SK-N-SH (cell line): ENCODE results near the gene BCAS3.

ENCODE experiments used
- CHD2 ChIP-seq: fragments of 150-350 bp; IDR thresholded peaks from 2 replicates; pipeline ENCODE4 v1.6.1; 2018; ENCODE audit warnings: low read length; ENCODE audit not compliant: partially characterized antibody
- CTCF ChIP-seq: fragments of 200-600 bp; sonication (generic); IDR thresholded peaks from 2 replicates; pipeline ENCODE4 v1.6.1; 2017; ENCODE audit warnings: antibody characterized with exemption, mild to moderate bottlenecking, moderate library complexity
- ELF1 ChIP-seq: IDR thresholded peaks from 2 replicates; pipeline ENCODE4 v1.4.0; 2012
- EP300 ChIP-seq, 2 experiments: IDR thresholded peaks; 2 replicates each; pipeline versions ENCODE4 v1.4.0 to v1.6.1; 2012; ENCODE audit warnings: borderline replicate concordance in 1 of 2, low read depth in 1 of 2, low read length in 1 of 2
- EZH2phosphoT487 ChIP-seq: fragments of 200-600 bp; sonication (generic); IDR thresholded peaks from 2 replicates; pipeline ENCODE4 v1.6.1; 2017; ENCODE audit warnings: low read depth, mixed run types, mild to moderate bottlenecking, antibody characterized with exemption, moderate library complexity, borderline replicate concordance
- FOXJ3 ChIP-seq: sonication (generic); formaldehyde crosslinking; IDR thresholded peaks from 2 replicates; pipeline ENCODE4 v1.5.1; 2020; ENCODE audit warnings: mild to moderate bottlenecking, missing genetic modification reagents
- FOXM1 ChIP-seq: IDR thresholded peaks from 2 replicates; pipeline ENCODE4 v1.4.0; 2012; ENCODE audit warnings: low read depth, mild to moderate bottlenecking
- NRF1 ChIP-seq: IDR thresholded peaks from 2 replicates; pipeline ENCODE4 v1.6.1; 2012; ENCODE audit warnings: low read depth, mild to moderate bottlenecking, low read length
- POLR2AphosphoS5 ChIP-seq: IDR thresholded peaks from 2 replicates; pipeline ENCODE4 v1.6.1; 2012; ENCODE audit warnings: low read depth, low read length
- RAD21 ChIP-seq: IDR thresholded peaks from 2 replicates; pipeline ENCODE4 v1.6.1; 2012; ENCODE audit warnings: mild to moderate bottlenecking, low read length
- REST ChIP-seq: IDR thresholded peaks from 2 replicates; pipeline ENCODE4 v1.6.1; 2012; ENCODE audit warnings: mild to moderate bottlenecking, low read depth, low read length, moderate library complexity
- TCF12 ChIP-seq: IDR thresholded peaks from 2 replicates; pipeline ENCODE4 v1.4.0; 2012
- ZBTB33 ChIP-seq: IDR thresholded peaks from 2 replicates; pipeline ENCODE4 v1.4.0; 2012; ENCODE audit warnings: low read depth, borderline replicate concordance

- no peak for TF ChIP-seq CTCF
- no peak for TF ChIP-seq POLR2AphosphoS5
- TF ChIP-seq CHD2: no peak
- no peak for TF ChIP-seq ELF1
- no peak for TF ChIP-seq FOXM1
- no peak for TF ChIP-seq REST
- no peak for TF ChIP-seq EZH2phosphoT487
- no peak for TF ChIP-seq TCF12
- TF ChIP-seq ZBTB33: no peak
- no peak for TF ChIP-seq NRF1
- TF ChIP-seq FOXJ3 (CRISPR knock-in tag): no peak
- no peak for TF ChIP-seq EP300 (IDR thresholded peaks at IDR 0.05; ENCODE audit: borderline replicate concordance in 1 of 2, low read depth in 1 of 2, low read length in 1 of 2)
- no peak for TF ChIP-seq RAD21
These were observed 644.8 kb downstream of the BCAS3 start for GRCh38 chr17:61322325-61323002.
